NCI-H82 (cell line): Measurements from ENCODE around the gene GSTM3.

Source experiments
- DNase-seq: peaks from one replicate; lab custom pipeline; 2025; lab: John Stamatoyannopoulos, UW

The GSTM3 gene

GRCh38 chr1:109740615-109741373, at the start of gene GSTM3:
Gene GSTM3 (minus strand): TSS chr1:109741038. CDS start chr1:109740287, 751 bp downstream.
- no peak for DNase-seq

- DNase-seq = no peak
Observed at GRCh38 chr1:109790329-109790728, 49.5 kb upstream of the GSTM3 start.

GRCh38 chr1:109789551-109790180, 48.8 kb upstream of the GSTM3 start:
- DNase-seq = no peak

- DNase-seq = peak; percentile 40
Observed at GRCh38 chr1:109788695-109789521, 48.1 kb upstream of the GSTM3 start.

GRCh38 chr1:109787845-109788601, 47.2 kb upstream of the GSTM3 start:
- DNase-seq = no peak

- DNase-seq = no peak
Observed at GRCh38 chr1:109787211-109787844, 46.5 kb upstream of the GSTM3 start.

GRCh38 chr1:109786531-109787021, 45.7 kb upstream of the GSTM3 start:
- no peak for DNase-seq

- no peak for DNase-seq
Observed at GRCh38 chr1:109786112-109786480, 45.3 kb upstream of the GSTM3 start.

GRCh38 chr1:109785446-109786111, 44.7 kb upstream of the GSTM3 start:
- no peak for DNase-seq

GRCh38 chr1:109784551-109785252, 43.9 kb upstream of the GSTM3 start:
- no peak for DNase-seq

- no peak for DNase-seq
Observed at GRCh38 chr1:109783436-109783835, 42.6 kb upstream of the GSTM3 start.

- DNase-seq = no peak
Observed at GRCh38 chr1:109782927-109783326, 42.1 kb upstream of the GSTM3 start.

GRCh38 chr1:109782514-109782913, 41.7 kb upstream of the GSTM3 start:
- no peak for DNase-seq

- DNase-seq = no peak
Observed at GRCh38 chr1:109781806-109782205, 41.0 kb upstream of the GSTM3 start.

GRCh38 chr1:109780982-109781381, 40.1 kb upstream of the GSTM3 start:
- no peak for DNase-seq

GRCh38 chr1:109777980-109778625, 37.3 kb upstream of the GSTM3 start:
- no peak for DNase-seq

- DNase-seq = no peak
Observed at GRCh38 chr1:109777436-109777835, 36.6 kb upstream of the GSTM3 start.

- DNase-seq = peak; percentile 90
Observed at GRCh38 chr1:109776911-109777310, 36.1 kb upstream of the GSTM3 start.

GRCh38 chr1:109776206-109776835, 35.5 kb upstream of the GSTM3 start:
- DNase-seq = no peak
